HEK293T (cell line): ENCODE data around the gene RSPH9.

Experiments used
- CTCF ChIA-PET: fragments of 350-600 bp; formaldehyde crosslinking; extraction: SDS; loops from one replicate; lab custom pipeline; 2021; ENCODE audit warnings: antibody characterized with exemption, inconsistent platforms; lab: Yijun Ruan, JAX
- POLR2A ChIA-PET: fragments of 350-600 bp; formaldehyde crosslinking; extraction: SDS; loops from one replicate; lab custom pipeline; 2020; ENCODE audit warnings: antibody characterized with exemption, inconsistent platforms; lab: Yijun Ruan, JAX
- DNase-seq: peaks from one replicate; pipeline ENCODE4 v3.0.0; 2012; ENCODE audit warnings: mixed read lengths; ENCODE audit errors: extremely low spot score
- ARNT ChIP-seq: fragments of 450-650 bp; IDR thresholded peaks from 2 replicates; pipeline ENCODE4 v1.6.1; 2017; ENCODE audit warnings: mild to moderate bottlenecking
- BHLHE40 ChIP-seq: fragments of 450-650 bp; IDR thresholded peaks from 2 replicates; pipeline ENCODE4 v1.6.1; 2016; ENCODE audit warnings: mild to moderate bottlenecking, moderate library complexity, borderline replicate concordance
- CTBP1 ChIP-seq: fragments of 450-650 bp; IDR thresholded peaks from 2 replicates; pipeline ENCODE4 v1.6.1; 2016; ENCODE audit warnings: borderline replicate concordance
- ELF4 ChIP-seq: fragments of 450-650 bp; IDR thresholded peaks from 2 replicates; pipeline ENCODE4 v1.6.1; 2017; ENCODE audit warnings: antibody characterized with exemption
- FOXA1 ChIP-seq: fragments of 450-650 bp; IDR thresholded peaks from 2 replicates; pipeline ENCODE4 v1.6.1; 2016; ENCODE audit warnings: mild to moderate bottlenecking
- FOXK2 ChIP-seq: fragments of 450-650 bp; IDR thresholded peaks from 2 replicates; pipeline ENCODE4 v1.6.1; 2016; ENCODE audit warnings: mild to moderate bottlenecking
- FOXM1 ChIP-seq: fragments of 450-650 bp; IDR thresholded peaks from 2 replicates; pipeline ENCODE4 v1.6.1; 2017; ENCODE audit warnings: mild to moderate bottlenecking, borderline replicate concordance
- HDGF ChIP-seq: fragments of 450-650 bp; IDR thresholded peaks from 2 replicates; pipeline ENCODE4 v1.6.1; 2017; ENCODE audit warnings: antibody characterized with exemption, borderline replicate concordance
- L3MBTL2 ChIP-seq: fragments of 450-650 bp; conservative IDR thresholded peaks from 2 replicates; pipeline ENCODE4 v1.6.1; 2016; ENCODE audit warnings: mild to moderate bottlenecking
- LEF1 ChIP-seq: fragments of 450-650 bp; IDR thresholded peaks from 2 replicates; pipeline ENCODE4 v1.6.1; 2017; ENCODE audit warnings: mild to moderate bottlenecking, borderline replicate concordance
- NFRKB ChIP-seq: fragments of 450-650 bp; IDR thresholded peaks from 2 replicates; pipeline ENCODE4 v1.6.1; 2016; ENCODE audit warnings: mild to moderate bottlenecking, moderate library complexity
- PKNOX1 ChIP-seq: fragments of 450-650 bp; IDR thresholded peaks from 2 replicates; pipeline ENCODE4 v1.6.1; 2016
- SP1 ChIP-seq: fragments of 450-650 bp; IDR thresholded peaks from 2 replicates; pipeline ENCODE4 v1.6.1; 2017
- SUZ12 ChIP-seq: fragments of 450-650 bp; IDR thresholded peaks from 2 replicates; pipeline ENCODE4 v1.6.1; 2016; ENCODE audit warnings: mild to moderate bottlenecking
- TARDBP ChIP-seq: fragments of 450-650 bp; IDR thresholded peaks from 2 replicates; pipeline ENCODE4 v1.6.1; 2016
- ZNF384 ChIP-seq: fragments of 450-650 bp; IDR thresholded peaks from 2 replicates; pipeline ENCODE4 v1.6.1; 2016

RSPH9 gene

DNA sequence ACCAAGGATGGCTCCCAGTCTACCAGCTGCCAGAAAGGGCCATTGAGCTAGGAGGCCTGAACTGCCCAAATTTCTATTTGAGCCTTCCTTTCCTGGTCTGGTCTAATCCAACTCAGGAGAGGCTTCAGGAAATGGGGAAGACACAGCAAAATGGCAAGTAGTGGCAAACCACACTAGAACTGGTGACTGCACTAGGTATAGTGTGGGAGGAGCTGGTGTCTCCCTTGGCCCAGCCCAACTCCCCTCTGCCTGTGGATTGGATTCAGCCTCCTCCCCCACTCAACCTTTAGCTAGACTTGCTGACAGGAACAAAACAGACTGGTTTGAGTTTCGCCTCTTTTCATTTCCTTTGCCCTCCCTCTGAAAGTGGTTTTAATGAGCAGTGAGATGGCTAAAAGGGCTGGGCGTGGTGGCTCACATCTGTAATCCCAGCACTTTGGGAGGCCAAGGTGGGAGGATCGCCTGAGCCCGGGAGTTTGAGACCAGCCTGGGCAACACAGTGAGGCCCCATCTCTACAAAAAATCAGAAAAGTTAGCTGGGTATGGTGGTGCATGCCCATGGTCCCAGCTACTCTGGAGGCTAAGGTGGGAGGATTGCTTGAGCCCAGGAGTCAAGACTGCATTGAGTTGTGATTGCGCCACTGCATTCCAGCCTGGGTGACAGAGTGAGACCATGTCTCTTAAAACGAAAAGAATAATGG, 25.2 kb downstream of the RSPH9 start:
- ChIA-PET POLR2A (interaction anchor here (1.0 to 2.3 kb wide), 3 partner anchors 26 to 41 kb away, joined by 3 to 9 read pairs (median 4); partner anchors contain the start of genes GTPBP2 and MAD2L1BP), CTCF (interaction anchor here (0.8 to 1.6 kb wide), 7 partner anchors 39 to 409 kb away, joined by 3 to 4 read pairs (median 3); partner anchors contain the start of gene VEGFA)
- no peak for DNase-seq
- TF ChIP-seq NFRKB (no peak), SUZ12 (no peak), BHLHE40 (no peak), CTBP1 (no peak)

DNA sequence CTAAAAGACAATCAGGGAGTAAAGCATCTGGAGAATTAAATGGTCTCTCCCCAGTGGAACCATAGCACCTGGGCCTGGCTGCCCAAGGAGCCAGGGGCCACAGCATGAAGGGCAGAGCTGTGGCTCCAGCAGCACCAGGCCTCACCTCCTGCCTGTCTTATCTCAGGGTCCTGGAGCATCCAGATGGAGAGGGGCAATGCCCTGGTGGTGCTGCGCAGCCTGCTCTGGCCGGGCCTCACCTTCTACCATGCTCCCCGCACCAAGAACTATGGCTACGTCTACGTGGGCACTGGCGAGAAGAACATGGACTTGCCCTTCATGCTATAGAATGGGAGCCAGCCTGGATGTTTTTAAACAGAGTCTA, 25.8 kb downstream of the RSPH9 start:
- TF ChIP-seq BHLHE40 (no peak), NFRKB (no peak), ARNT (no peak), TARDBP (no peak), FOXM1 (no peak), LEF1 (no peak), PKNOX1 (no peak), FOXA1 (no peak)
- ChIA-PET CTCF (interaction anchor here (1.1 to 1.6 kb wide), 3 partner anchors 40 to 408 kb away, joined by 3 to 4 read pairs (median 3); partner anchors contain the start of gene VEGFA), POLR2A (interaction anchor here (1.0 to 2.3 kb wide), 5 partner anchors 17 to 41 kb away, joined by 3 to 9 read pairs (median 4); partner anchors contain the start of genes GTPBP2, MAD2L1BP and MRPS18A)
- no peak for DNase-seq

- CTCF ChIA-PET = interaction anchor here (0.5 kb wide), 1 partner anchor 34 kb away, joined by 4 read pairs; no protein-coding TSS in a partner anchor
- TF ChIP-seq FOXK2 (no peak), ELF4 (no peak), SP1 (no peak), PKNOX1 (no peak), FOXM1 (no peak), ZNF384 (no peak), FOXA1 (no peak), TARDBP (no peak), ARNT (no peak), NFRKB (no peak), SUZ12 (no peak), BHLHE40 (no peak), CTBP1 (no peak), LEF1 (no peak), L3MBTL2 (no peak), HDGF (no peak)
- POLR2A ChIA-PET = interaction anchor here (1.1 to 2.3 kb wide), 6 partner anchors 11 to 99 kb away, joined by 3 to 9 read pairs (median 4); partner anchors contain the start of genes GTPBP2, MRPS18A and VEGFA
- no peak for DNase-seq
Observed at GRCh38 chr6:43671011-43671800, 26.4 kb downstream of the RSPH9 start.

GRCh38 chr6:43671801-43672690, 27.2 kb downstream of the RSPH9 start:
- CTCF ChIA-PET = interaction anchor here (0.5 to 0.6 kb wide), 2 partner anchors 25 to 35 kb away, joined by 3 to 4 read pairs; no protein-coding TSS in a partner anchor
- no peak for TF ChIP-seq L3MBTL2

GRCh38 chr6:43673444-43674084, 28.7 kb downstream of the RSPH9 start:
- DNase-seq = no peak
- no peak for TF ChIP-seq SP1
- TF ChIP-seq PKNOX1 = no peak
- no peak for TF ChIP-seq FOXA1
- no peak for TF ChIP-seq SUZ12
- no peak for TF ChIP-seq NFRKB
- no peak for TF ChIP-seq FOXM1
- no peak for TF ChIP-seq LEF1
- TF ChIP-seq HDGF = no peak
- no peak for TF ChIP-seq L3MBTL2
- no peak for TF ChIP-seq ELF4
- no peak for TF ChIP-seq BHLHE40
- TF ChIP-seq ZNF384 = no peak
- no peak for TF ChIP-seq TARDBP
- CTCF ChIA-PET = interaction anchor here (0.6 kb wide), 1 partner anchor 20 kb away, joined by 4 read pairs; no protein-coding TSS in a partner anchor
- POLR2A ChIA-PET = interaction anchor here (1.1 kb wide), 1 partner anchor 11 kb away, joined by 3 read pairs; no protein-coding TSS in a partner anchor

More at GRCh38 chr6:43671801-43672690, 27.2 kb downstream of the RSPH9 start:
- POLR2A ChIA-PET = interaction anchor here (1.1 to 1.8 kb wide), 4 partner anchors 10 to 98 kb away, joined by 3 to 6 read pairs (median 4); partner anchors contain the start of genes MRPS18A and VEGFA
- DNase-seq = no peak
